GM19467 (cell line): Measurements from ENCODE around the gene HOXC9.

Experiments
- ATAC-seq: cut with Tn5 transposase; IDR thresholded peaks from one replicate; pipeline ENCODE4 v1.9.1; 2021; ENCODE audit warnings: mild to moderate bottlenecking, moderate library complexity; ENCODE audit not compliant: unreplicated experiment

HOXC9 gene

DNA sequence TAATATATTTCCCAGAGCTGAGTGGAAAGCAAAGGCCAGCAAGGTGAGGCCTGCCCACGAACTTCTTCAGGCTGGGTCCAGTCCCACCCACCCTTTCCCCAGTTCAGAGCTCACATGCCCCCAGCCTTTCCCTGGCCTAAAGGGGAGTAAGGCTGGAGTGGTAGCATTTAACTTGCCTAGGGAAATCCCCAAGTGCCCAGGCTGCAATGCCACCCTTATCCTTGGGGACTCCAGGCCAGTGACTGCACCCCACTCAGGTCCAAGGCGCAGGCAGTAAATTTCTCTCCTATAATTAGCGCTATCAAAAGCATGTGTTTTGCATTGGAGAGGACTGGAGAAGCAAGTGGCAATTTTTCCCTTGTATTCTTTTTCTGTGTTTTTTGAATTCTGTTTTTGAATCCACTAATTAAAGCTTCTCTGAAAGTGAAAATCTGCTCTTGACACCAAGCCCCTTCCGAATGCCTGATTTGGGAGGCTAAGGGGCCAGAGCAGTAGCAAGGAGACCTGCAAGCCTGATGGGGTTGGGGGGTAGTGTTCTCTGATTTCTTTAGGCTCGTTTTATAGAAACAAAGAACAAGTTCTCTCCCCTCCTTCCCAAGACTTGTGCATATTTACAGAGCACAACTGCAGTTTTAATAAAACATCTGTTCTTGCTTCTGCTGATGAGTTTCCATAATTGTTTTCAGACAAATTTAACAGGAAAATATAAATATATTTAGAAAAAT is 24.8 kb downstream of the HOXC9 start:
- ATAC-seq, result no peak

DNA sequence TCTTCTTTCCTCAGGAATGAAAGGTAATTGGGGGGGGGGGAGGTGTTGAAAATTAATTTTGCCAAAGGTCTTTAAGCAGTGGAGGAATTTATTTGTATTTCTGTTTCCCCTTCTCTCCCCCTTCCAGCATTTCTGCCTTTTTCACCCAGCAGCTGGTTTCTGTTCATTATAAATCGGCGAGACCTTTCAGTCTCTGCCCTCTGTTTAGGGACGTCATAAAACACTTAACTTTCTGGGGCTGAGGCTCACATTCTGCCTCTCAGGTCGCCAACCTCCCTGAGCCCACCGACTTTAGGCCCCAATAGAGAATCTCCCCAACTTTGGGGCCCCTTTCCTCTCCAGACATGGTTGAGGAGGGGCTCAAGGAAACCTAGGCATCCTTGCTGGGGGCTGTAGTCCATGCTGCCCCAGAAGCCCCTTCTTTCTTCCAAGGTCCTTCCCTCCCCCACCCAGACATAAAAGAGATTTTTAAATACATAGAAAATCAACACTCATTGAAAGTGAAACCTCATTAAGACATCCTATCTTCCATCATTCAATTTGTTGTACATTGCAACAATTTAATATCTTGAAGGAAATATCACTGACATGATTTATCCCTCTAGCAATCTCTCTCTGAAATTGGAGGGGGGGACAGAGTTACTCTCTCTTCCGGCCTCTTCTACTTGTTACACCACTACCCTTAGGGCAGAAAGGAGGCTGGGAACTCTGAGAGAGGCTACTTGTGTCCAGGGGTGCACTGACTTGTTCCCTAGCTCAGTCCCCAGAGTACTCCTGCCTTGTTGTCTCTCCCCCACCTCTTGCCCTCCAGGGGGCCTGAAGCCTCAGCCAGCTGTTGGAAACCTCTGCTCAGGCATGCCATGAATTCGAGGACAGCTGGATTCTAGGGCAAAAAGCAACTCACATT is 25.8 kb downstream of the HOXC9 start:
- ATAC-seq, result no peak

DNA sequence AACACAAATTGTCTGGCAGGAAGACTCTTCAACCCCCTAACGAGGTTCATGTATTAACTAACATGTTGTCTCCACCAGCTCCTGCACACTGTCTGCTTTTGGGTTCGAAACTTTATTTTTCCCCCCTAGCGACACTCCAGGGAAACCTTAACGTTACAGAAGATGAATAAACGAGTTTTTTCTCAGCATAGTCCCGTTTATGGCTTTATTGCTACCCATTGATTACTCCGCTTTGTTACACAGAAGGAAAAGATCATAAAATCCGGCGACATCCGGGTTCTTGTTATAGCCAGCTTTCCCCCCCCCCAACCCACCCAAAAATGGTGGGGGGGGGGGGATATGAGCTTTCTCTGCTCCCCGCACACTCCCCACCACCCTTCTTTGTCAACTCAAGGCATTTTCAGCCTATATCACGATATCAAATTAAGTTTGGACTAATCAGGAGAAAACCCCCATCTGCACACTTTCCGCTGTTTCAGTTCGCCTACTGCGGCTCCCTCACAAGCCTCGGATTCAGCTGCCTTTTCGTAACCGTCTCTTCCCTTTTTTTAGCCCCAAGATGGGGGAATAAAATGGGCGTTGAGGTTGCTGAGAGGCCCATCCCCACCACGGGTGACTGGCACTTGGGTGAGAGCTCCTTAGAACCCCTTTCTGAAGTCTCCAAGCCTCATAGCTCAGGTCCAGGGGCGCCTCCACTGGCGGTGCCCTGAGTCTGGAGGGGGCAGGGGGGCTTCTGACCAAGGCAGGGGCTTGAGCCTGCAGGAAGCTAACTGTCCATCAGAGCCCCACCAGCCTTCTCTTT is 26.9 kb downstream of the HOXC9 start:
- no peak for ATAC-seq

DNA sequence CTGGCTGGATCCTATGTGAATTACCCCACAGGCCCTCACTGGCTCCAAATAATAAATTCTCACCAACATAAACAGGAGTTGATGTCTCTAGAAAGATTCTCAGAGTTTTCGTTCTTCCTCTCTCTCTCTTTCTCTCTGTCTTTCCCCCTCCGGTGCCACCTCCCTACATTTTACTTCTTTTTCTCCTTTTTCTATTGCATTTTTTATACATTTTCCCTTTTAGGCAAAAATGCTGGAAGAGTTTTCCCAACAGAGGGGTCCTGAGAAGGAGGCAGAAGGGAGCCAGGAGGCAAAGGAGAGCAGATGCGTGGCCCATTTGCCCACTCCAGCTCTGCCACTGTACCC is 27.5 kb downstream of the HOXC9 start:
- ATAC-seq, result no peak

DNA sequence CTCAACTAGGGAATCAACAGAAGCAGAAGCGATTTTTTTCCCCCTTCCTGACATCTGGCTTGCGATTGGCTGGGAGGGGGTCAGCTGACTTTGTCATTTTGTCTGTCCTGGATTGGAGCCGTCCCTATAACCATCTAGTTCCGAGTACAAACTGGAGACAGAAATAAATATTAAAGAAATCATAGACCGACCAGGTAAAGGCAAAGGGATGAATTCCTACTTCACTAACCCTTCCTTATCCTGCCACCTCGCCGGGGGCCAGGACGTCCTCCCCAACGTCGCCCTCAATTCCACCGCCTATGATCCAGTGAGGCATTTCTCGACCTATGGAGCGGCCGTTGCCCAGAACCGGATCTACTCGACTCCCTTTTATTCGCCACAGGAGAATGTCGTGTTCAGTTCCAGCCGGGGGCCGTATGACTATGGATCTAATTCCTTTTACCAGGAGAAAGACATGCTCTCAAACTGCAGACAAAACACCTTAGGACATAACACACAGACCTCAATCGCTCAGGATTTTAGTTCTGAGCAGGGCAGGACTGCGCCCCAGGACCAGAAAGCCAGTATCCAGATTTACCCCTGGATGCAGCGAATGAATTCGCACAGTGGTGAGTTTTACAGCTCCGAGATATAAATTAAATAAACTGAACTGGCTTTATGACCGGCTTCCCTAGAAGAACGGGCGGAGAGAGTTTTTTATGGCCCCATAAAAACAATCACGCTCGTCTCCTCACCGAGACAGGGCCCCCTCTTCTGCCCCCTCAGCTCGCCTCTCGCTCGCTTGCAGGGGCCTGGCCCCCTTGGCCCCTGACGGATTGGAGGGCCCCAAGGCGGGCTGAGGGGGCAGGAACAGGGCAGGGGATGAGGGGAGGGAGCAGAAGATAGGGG is 28.6 kb downstream of the HOXC9 start, which contains the start of gene HOXC6:
Gene HOXC6, plus strand, starts transcription at position 127 of the 888 bp plus-strand sequence. Its CDS starts 82 bp downstream, at position 209.
- no peak for ATAC-seq

DNA sequence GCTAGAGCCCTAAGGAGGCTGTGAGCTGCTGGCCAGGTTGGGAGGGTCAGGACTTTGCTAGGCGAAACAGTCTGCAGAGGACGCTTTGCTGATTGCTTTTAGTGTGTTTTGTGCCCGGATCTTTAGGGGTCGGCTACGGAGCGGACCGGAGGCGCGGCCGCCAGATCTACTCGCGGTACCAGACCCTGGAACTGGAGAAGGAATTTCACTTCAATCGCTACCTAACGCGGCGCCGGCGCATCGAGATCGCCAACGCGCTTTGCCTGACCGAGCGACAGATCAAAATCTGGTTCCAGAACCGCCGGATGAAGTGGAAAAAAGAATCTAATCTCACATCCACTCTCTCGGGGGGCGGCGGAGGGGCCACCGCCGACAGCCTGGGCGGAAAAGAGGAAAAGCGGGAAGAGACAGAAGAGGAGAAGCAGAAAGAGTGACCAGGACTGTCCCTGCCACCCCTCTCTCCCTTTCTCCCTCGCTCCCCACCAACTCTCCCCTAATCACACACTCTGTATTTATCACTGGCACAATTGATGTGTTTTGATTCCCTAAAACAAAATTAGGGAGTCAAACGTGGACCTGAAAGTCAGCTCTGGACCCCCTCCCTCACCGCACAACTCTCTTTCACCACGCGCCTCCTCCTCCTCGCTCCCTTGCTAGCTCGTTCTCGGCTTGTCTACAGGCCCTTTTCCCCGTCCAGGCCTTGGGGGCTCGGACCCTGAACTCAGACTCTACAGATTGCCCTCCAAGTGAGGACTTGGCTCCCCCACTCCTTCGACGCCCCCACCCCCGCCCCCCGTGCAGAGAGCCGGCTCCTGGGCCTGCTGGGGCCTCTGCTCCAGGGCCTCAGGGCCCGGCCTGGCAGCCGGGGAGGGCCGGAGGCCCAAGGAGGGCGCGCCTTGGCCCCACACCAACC is 29.8 kb downstream of the HOXC9 start:
- no peak for ATAC-seq

DNA sequence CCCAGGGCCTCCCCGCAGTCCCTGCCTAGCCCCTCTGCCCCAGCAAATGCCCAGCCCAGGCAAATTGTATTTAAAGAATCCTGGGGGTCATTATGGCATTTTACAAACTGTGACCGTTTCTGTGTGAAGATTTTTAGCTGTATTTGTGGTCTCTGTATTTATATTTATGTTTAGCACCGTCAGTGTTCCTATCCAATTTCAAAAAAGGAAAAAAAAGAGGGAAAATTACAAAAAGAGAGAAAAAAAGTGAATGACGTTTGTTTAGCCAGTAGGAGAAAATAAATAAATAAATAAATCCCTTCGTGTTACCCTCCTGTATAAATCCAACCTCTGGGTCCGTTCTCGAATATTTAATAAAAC is 30.5 kb downstream of the HOXC9 start:
- ATAC-seq, result no peak

DNA sequence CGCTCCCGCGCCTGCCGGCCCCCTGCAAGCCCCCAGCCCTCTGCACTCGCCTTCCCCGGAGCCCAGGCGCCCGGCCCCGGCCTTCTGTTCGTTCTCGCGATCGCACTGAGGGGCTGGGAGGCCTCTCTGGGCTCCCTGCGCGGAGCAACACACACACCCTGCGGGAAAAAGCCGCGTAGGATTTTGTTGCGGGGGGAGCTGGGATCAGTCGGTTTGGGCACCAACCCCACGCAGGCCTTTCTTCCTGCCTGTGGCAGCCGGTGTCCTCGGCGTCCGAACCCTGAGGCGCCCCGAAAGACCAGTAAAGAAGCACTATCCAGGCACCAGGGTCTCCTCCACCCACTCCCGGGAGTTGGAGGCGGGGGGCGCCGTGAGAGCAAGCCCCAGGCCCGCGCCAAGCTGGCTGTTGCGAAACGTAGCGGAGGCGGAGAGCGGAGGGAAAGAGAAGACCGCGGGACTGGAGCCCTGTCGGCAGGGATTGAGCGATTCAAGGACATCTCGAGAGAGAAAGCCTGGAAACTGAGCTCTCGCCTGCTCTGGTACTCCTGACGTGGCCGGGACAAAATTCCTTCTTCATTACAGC is 31.0 kb downstream of the HOXC9 start:
- ATAC-seq, result no peak

DNA sequence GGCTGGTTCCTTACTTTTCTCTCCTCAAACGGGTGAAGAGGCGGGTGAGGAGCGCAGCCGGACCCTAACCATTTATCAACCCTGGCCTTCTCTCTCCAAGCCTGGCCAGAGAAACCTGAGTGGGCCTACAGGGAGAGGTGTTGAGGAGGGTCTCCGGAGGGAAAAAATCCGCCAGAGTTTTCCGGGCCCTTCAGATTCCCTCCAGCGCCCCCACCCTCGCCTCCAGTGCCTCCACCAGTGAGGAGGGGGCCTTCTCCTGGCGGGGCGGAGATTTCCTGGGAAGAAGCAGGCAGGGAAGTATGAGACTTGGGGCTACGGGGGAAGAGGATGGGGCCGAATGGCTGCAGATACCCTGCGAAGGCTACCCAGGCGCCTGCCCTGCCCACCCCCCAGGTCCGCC is 31.5 kb downstream of the HOXC9 start:
- no peak for ATAC-seq

DNA sequence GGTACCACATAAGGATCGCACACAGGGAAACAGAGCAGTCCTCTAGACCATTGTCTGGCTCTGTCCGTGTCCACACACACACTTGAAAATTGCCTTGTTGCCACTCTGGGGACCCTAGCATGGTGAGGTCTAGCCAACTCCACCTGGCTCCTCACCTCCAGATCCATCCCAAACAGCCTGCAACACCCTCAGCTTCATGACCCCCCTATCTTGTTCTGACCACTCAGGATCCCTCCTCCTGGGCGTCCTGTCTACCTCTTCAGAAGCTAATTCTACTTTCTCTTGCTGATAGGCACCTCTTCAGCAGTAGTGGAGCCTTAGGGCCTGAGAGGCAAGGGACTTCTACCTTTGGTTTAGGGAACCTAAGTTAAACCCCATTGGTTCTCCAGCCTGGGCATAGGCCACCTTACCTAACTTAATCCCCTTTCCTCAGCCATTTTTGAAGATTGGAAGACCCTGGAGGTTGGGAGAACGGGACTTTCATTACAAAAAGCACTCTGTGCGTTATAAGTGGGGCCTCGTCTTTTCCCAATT is 32.2 kb downstream of the HOXC9 start:
- no peak for ATAC-seq

DNA sequence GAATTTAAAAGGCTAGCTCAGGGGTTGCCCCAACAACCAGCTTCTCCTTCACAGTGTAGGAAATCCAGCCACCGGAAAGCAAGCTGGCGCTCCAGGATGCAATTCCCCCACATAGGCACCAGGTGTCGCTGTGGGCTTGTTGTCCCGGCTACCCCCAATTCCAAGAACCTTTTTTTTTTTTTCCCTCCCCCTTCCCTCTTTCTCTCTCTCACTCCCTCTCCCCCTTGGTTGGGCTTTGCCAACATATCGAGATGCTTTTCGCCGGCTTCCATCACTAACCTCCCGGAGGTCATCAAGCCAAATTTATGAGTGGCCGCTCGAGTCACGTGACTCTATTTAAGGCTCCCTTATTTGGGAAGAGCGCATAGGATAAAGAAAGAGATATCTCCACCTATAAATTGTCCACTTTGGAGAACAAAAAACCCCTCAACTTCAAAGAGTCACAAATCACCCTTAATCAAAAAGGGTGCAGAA is 32.7 kb downstream of the HOXC9 start, which contains the start of gene HOXC5:
Gene HOXC5, plus strand, starts transcription at position 424 of the 474 bp plus-strand sequence. CDS start 73 bp downstream, outside the sequence.
- ATAC-seq, result no peak

DNA sequence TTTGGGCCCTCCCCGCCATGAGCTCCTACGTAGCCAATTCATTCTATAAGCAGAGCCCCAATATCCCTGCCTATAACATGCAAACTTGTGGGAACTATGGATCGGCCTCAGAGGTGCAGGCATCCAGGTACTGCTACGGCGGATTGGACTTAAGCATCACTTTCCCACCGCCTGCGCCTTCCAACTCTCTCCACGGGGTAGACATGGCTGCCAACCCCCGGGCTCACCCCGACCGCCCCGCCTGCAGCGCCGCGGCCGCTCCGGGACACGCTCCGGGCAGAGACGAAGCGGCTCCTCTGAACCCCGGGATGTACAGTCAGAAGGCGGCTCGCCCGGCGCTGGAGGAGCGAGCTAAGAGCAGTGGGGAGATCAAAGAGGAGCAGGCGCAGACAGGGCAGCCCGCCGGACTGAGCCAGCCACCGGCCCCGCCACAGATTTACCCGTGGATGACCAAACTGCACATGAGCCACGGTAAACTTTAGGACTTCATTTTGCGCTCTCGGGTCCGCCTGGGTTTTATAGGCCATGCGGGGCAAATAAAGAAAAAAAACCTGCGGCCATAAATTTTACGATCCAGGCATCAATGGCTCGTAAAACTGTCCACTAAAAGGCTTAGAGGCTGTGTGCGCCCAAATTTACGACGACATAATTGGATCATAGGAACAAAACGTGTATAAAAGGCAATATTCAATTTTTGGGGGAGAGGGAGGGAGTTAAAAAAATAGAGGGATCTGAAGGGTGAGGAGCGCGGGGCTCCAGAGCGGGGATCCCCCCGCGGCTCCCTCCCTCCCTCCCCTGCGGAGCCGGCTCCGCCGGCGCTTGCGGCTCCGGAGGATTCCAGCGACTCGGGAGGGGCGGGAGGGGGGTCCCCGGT is 33.4 kb downstream of the HOXC9 start:
- ATAC-seq, result no peak

DNA sequence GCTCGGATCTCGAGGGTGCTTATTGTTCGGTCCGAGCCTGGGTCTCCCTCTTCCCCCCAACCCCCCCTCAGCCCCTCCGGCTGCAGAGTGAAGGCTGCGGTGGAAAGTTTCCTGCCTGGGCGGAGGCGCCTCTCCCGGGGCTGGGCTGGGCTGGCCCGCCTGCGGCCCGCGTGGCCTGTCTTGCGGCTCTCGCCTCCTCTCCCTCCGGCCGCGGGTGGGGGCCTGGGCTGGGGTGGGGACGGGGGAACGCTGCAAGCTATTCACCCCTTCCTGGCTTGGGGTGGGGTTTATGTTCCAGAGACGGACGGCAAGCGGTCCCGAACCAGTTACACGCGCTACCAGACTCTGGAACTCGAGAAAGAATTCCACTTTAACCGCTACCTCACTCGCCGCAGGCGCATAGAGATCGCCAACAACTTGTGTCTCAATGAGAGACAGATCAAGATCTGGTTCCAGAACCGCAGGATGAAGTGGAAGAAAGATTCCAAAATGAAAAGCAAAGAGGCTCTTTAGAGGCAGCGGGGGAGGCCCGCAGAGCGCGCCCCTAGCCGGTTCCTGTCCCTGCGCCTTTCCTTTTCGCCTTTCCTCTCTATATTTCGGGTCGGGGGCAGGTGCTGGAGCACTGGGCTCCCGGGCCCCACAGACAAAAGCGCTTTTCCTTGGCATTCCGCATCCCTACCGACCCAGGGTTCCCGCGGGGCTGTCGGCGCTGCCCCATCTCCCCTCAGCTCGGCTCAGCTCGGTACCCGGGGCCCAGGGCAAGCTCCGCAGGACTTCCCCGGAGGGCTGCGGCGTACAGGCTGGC is 34.2 kb downstream of the HOXC9 start:
- ATAC-seq, result no peak

DNA sequence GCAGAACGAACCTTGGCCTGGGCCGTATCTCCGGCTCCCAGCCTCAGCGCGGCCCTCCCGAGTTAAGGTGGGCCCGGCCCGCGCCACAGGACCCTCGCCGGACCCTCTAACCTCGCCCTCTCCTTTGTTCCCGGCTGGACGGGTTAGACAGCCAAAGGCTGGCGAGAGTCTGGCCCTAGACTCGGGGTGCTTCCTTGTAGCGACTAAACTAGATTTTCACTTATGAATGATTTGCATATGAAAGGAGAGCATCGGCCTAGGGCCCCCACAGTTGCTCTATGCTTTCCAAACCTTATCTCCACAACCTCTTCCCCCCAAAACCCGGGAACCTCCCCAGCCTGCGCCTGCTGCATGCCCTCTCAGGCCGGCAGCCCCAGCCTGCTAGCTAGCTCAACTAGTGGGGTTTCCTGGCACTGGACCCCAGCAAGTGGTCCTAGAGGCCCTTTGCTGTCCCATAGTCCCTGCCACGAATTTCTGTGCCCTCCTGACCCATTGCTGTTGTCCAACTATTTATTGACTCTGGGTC is 34.9 kb downstream of the HOXC9 start:
- no peak for ATAC-seq

DNA sequence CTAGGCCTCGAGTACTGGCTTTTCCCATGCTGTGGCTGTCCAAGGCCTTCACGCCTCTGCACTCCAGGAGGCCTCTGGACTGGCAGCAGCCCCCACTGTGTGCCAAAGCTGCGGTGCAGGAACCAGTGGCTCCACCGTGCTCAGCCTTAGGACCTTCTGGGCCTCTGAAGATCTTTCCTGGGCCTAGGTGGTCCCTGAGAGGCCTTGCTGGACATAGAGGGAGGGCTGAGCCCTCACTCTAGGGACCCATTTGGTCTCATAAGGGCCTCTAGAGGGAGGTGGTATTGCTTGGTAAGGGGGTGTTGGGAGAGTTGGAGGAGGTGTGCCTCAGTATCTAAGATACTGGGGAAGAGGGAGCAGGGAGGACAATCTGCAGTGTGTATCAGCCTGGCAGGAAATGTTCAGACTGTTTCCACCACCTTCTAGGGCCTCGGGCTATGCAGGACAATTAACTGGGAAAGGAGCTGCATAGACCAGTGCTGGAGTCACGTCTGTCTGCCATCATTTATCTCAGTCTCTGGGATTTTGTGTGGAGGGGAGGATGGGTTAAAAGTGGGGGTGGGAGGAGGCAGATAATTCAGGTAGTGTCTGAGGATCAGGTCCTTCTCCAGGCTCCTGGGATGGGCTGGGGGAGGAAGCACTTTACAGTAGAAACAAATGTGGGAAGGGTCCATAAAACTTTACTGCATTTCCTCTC is 35.8 kb downstream of the HOXC9 start:
- ATAC-seq, result no peak
